ENCODE results near the gene IL1RAPL1.

Gene IL1RAPL1

DNA sequence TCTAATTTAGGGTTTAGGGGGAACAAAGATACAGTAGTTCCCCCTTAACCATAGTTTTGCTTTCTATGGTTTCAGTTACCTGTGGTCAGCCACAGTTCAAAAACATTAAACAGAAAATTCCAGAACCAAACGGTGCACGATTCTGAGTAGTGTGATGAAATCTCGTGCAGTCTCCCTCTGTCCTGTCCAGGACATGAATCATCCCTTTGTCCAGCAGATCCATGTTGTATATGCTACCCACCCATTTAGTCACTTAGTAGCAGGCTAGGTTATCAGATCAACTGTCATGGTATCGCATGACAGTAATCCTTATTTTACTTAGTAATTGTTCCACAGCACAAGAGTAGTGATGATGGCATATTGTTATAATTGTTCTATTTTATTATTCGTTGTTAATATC, 556.1 kb downstream of the IL1RAPL1 start:
- TF ChIP-seq FOXP2 (optimal IDR thresholded peaks at IDR 0.05; ENCODE audit: borderline replicate concordance, extremely low read depth, extremely low read length, insufficient read depth), result no peak
- TF ChIP-seq POLR2AphosphoS5 (IDR thresholded peaks at IDR 0.05; ENCODE audit: low read depth, low read length), result no peak
- no peak for TF ChIP-seq SIN3A (IDR thresholded peaks at IDR 0.05; ENCODE audit: borderline replicate concordance, insufficient read depth, low read length)
- TF ChIP-seq TAF1 (IDR thresholded peaks at IDR 0.05; ENCODE audit: borderline replicate concordance, insufficient read depth, low read length), result no peak
- TF ChIP-seq, protein P1, sequence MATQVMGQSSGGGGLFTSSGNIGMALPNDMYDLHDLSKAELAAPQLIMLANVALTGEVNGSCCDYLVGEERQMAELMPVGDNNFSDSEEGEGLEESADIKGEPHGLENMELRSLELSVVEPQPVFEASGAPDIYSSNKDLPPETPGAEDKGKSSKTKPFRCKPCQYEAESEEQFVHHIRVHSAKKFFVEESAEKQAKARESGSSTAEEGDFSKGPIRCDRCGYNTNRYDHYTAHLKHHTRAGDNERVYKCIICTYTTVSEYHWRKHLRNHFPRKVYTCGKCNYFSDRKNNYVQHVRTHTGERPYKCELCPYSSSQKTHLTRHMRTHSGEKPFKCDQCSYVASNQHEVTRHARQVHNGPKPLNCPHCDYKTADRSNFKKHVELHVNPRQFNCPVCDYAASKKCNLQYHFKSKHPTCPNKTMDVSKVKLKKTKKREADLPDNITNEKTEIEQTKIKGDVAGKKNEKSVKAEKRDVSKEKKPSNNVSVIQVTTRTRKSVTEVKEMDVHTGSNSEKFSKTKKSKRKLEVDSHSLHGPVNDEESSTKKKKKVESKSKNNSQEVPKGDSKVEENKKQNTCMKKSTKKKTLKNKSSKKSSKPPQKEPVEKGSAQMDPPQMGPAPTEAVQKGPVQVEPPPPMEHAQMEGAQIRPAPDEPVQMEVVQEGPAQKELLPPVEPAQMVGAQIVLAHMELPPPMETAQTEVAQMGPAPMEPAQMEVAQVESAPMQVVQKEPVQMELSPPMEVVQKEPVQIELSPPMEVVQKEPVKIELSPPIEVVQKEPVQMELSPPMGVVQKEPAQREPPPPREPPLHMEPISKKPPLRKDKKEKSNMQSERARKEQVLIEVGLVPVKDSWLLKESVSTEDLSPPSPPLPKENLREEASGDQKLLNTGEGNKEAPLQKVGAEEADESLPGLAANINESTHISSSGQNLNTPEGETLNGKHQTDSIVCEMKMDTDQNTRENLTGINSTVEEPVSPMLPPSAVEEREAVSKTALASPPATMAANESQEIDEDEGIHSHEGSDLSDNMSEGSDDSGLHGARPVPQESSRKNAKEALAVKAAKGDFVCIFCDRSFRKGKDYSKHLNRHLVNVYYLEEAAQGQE (IDR thresholded peaks at IDR 0.05; ENCODE audit: insufficient read depth in 1 of 2, low read depth in 2 of 2, low read length in 2 of 2), result no peak

DNA sequence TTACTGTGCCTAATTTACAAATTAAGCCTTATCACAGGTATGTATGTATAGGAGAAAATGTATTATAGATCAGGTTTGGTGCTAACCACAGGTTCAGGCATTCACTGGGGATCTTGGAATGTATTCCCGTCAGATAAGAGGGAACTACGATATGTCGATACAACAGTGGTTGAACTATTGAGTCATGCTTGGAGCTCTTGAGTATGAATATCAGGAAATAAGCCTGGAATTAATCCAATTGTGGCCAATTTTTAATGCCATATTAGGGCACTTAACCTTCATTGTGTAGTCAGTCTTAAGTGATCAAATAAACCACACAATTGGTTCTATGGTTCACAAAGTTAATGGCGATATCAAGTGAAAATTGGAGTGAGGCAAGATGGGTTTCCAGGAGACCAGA, 556.5 kb downstream of the IL1RAPL1 start:
- TF ChIP-seq SIN3A (IDR thresholded peaks at IDR 0.05; ENCODE audit: borderline replicate concordance, insufficient read depth, low read length) (no peak), FOXP2 (optimal IDR thresholded peaks at IDR 0.05; ENCODE audit: borderline replicate concordance, extremely low read depth, extremely low read length, insufficient read depth) (no peak), TAF1 (IDR thresholded peaks at IDR 0.05; ENCODE audit: borderline replicate concordance, insufficient read depth, low read length) (no peak), POLR2AphosphoS5 (IDR thresholded peaks at IDR 0.05; ENCODE audit: low read depth, low read length) (no peak)
- TF ChIP-seq, protein P1 (IDR thresholded peaks at IDR 0.05; ENCODE audit: insufficient read depth in 1 of 2, low read depth in 2 of 2, low read length in 2 of 2), result no peak

DNA sequence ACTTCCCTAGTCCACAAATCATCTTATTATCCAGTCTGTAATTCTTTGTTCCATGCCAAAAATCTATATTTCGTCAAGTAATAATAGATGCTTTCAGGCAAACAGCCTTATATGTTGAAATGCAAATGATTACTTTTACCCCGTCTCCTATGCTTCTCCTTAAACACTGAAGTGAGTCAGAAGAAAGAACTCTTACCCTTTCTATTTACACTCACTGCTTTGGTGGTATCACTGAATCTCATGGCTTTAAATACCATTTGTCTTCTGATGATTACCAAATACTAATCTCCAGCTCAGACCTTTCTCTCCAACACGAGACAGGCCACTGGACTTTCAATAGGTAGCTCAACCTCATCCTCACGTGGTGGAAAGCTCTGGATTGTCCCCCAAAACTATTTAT, 558.1 kb downstream of the IL1RAPL1 start:
- TF ChIP-seq FOXP2 (optimal IDR thresholded peaks at IDR 0.05; ENCODE audit: borderline replicate concordance, extremely low read depth, extremely low read length, insufficient read depth), result no peak
- no peak for TF ChIP-seq POLR2AphosphoS5 (IDR thresholded peaks at IDR 0.05; ENCODE audit: low read depth, low read length)
- TF ChIP-seq, protein P1 (IDR thresholded peaks at IDR 0.05; ENCODE audit: insufficient read depth in 1 of 2, low read depth in 2 of 2, low read length in 2 of 2), result no peak
- TF ChIP-seq SIN3A (IDR thresholded peaks at IDR 0.05; ENCODE audit: borderline replicate concordance, insufficient read depth, low read length), result no peak
- no peak for TF ChIP-seq TAF1 (IDR thresholded peaks at IDR 0.05; ENCODE audit: borderline replicate concordance, insufficient read depth, low read length)

DNA sequence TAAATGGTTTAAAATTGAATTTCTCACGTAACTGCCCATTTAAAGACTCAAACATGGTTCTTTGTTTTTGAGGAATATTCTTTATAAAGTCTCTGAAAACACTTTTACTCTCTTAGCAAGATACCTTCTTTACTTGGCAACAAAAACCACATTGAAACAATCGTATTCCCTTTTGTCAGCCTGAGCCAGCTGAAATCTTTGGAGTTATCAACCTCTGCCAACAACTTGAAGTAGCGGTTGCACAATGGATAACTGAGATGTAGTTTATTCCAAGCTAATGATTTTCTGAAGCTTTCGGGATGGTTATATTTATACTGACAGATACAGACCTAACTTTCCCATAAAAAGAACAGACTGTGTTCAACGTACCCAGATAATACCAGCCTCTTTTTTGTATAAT, 561.3 kb downstream of the IL1RAPL1 start:
- TF ChIP-seq SIN3A (IDR thresholded peaks at IDR 0.05; ENCODE audit: borderline replicate concordance, insufficient read depth, low read length), result no peak
- no peak for TF ChIP-seq TAF1 (IDR thresholded peaks at IDR 0.05; ENCODE audit: borderline replicate concordance, insufficient read depth, low read length)
- TF ChIP-seq, protein P1 (IDR thresholded peaks at IDR 0.05; ENCODE audit: insufficient read depth in 1 of 2, low read depth in 2 of 2, low read length in 2 of 2), result no peak
- TF ChIP-seq FOXP2 (optimal IDR thresholded peaks at IDR 0.05; ENCODE audit: borderline replicate concordance, extremely low read depth, extremely low read length, insufficient read depth), result no peak
- no peak for TF ChIP-seq POLR2AphosphoS5 (IDR thresholded peaks at IDR 0.05; ENCODE audit: low read depth, low read length)

DNA sequence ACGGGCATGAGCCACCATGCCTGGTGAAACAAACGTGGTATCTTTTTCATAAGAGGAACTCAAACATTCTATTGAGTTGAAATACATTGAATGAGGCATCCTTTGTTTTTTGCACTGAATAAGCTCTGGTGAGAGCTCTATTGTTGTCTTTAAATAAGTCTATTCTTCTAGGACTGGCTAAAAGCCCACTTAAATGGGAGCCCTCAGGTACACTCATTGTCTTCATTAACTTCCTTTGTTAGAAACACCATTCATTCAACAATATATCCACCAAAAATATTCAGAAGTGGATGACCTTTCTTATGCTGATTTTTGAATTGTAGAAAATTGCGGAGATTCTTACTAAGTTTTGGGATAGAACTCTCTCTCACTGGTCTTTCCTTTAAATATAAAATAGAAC, 568.0 kb downstream of the IL1RAPL1 start:
- TF ChIP-seq FOXP2 (optimal IDR thresholded peaks at IDR 0.05; ENCODE audit: borderline replicate concordance, extremely low read depth, extremely low read length, insufficient read depth) (no peak), POLR2AphosphoS5 (IDR thresholded peaks at IDR 0.05; ENCODE audit: low read depth, low read length) (no peak)

Data from PFSK-1 (cell line).